SK-N-SH (cell line): Measurements from ENCODE around the gene PLEKHG3. TPM values are rescaled to one million over a fixed set of nuclear protein-coding genes. Genes with fewer than 3 reads are reported as not detected.

Experiments used
- CTCF ChIA-PET: fragments of 300-600, 350-600 bp; formaldehyde crosslinking; extraction: SDS; loops from one replicate; lab custom pipeline; 2021; lab: Yijun Ruan, JAX
- POLR2A ChIA-PET: fragments of 350-600 bp; sonication (Branson Sonifier 250); formaldehyde crosslinking; extraction: SDS; loops from one replicate; lab custom pipeline; 2020; ENCODE audit warnings: antibody characterized with exemption, inconsistent platforms; lab: Yijun Ruan, JAX
- DNase-seq: peaks from one replicate; pipeline ENCODE4 v3.0.0; 2012
- H2AFZ ChIP-seq: fragments of 200-600 bp; sonication (generic); 2 replicates; pipeline ENCODE4 v1.8.1; 2016; ENCODE audit warnings: antibody characterized with exemption, mild to moderate bottlenecking, low read depth
- H3F3A ChIP-seq: fragments of 200-600 bp; sonication (generic); replicated peaks from 2 replicates; pipeline ENCODE3; 2016; ENCODE audit warnings: antibody characterized with exemption, mild to moderate bottlenecking; ENCODE audit not compliant: insufficient read depth
- H3K27ac ChIP-seq, 2 experiments: fragments of 200-500 bp in 1 of 2; fragments of 200-600 bp in 1 of 2; sonication (Bioruptor generic) in 1 of 2; sonication (generic), shearing (Covaris generic) in 1 of 2; 2 replicates each; pipeline versions ENCODE4 v1.5.1 to v1.6.1; 2014 to 2016; ENCODE audit warnings: low read depth in 2 of 2, inconsistent platforms in 1 of 2, low read length in 1 of 2, mild to moderate bottlenecking in 1 of 2, mixed read lengths in 1 of 2
- H3K27me3 ChIP-seq: fragments of 200-600 bp; sonication (generic), shearing (Covaris generic); 2 replicates; pipeline ENCODE4 v1.6.1; 2016; ENCODE audit warnings: mixed run types; ENCODE audit not compliant: insufficient read depth
- H3K36me3 ChIP-seq, 2 experiments: fragments of 200-500 bp in 1 of 2; fragments of 200-600 bp in 1 of 2; sonication (Bioruptor generic) in 1 of 2; sonication (generic) in 1 of 2; replicated peaks in 1 of 2; 2 replicates each; pipeline versions ENCODE3 to v1.5.1; 2014 to 2016; ENCODE audit warnings: low read length in 1 of 2, mild to moderate bottlenecking in 1 of 2; ENCODE audit not compliant: insufficient read depth in 2 of 2, control insufficient read depth in 1 of 2
- H3K4me1 ChIP-seq, 2 experiments: fragments of 200-500 bp in 1 of 2; fragments of 200-600 bp in 1 of 2; sonication (Bioruptor generic) in 1 of 2; sonication (generic), shearing (Covaris generic) in 1 of 2; 2 replicates each; pipeline versions ENCODE4 v1.5.1 to v1.6.1; 2014 to 2016; ENCODE audit warnings: low read depth in 1 of 2, low read length in 1 of 2, mixed run types in 1 of 2; ENCODE audit not compliant: insufficient read depth in 2 of 2, control insufficient read depth in 1 of 2
- H3K4me2 ChIP-seq: fragments of 200-600 bp; sonication (generic), shearing (Covaris generic); 2 replicates; pipeline ENCODE4 v1.6.1; 2017; ENCODE audit warnings: mixed run types
- H3K4me3 ChIP-seq, 2 experiments: fragments of 200-500 bp in 1 of 2; fragments of 200-600 bp in 1 of 2; sonication (Bioruptor generic) in 1 of 2; sonication (generic), shearing (Covaris generic) in 1 of 2; 2 replicates each; pipeline versions ENCODE4 v1.5.1 to v1.8.1; 2014 to 2016; ENCODE audit warnings: low read depth in 2 of 2, inconsistent platforms in 1 of 2, low read length in 1 of 2, mild to moderate bottlenecking in 1 of 2, mixed read lengths in 1 of 2, moderate library complexity in 1 of 2
- H3K79me2 ChIP-seq: fragments of 200-600 bp; sonication (generic); 2 replicates; pipeline ENCODE4 v1.8.1; 2017; ENCODE audit warnings: mild to moderate bottlenecking; ENCODE audit not compliant: insufficient read depth
- H3K9ac ChIP-seq: fragments of 200-600 bp; sonication (generic); 2 replicates; pipeline ENCODE4 v1.6.1; 2017; ENCODE audit warnings: mixed run types
- H3K9me2 ChIP-seq: fragments of 200-600 bp; sonication (generic); 2 replicates; pipeline ENCODE4 v1.6.1; 2017; ENCODE audit warnings: mixed run types
- H3K9me3 ChIP-seq: fragments of 200-600 bp; sonication (generic); 2 replicates; pipeline ENCODE4 v1.6.1; 2017; ENCODE audit warnings: mixed run types, mild to moderate bottlenecking, moderate library complexity
- H4K20me1 ChIP-seq: fragments of 200-600 bp; sonication (generic); 2 replicates; pipeline ENCODE4 v1.6.1; 2017; ENCODE audit warnings: mild to moderate bottlenecking, mixed run types; ENCODE audit not compliant: insufficient read depth
- CHD2 ChIP-seq: fragments of 150-350 bp; IDR thresholded peaks from 2 replicates; pipeline ENCODE4 v1.6.1; 2018; ENCODE audit warnings: low read length; ENCODE audit not compliant: partially characterized antibody
- EP300 ChIP-seq, 2 experiments: IDR thresholded peaks; 2 replicates each; pipeline versions ENCODE4 v1.4.0 to v1.6.1; 2012; ENCODE audit warnings: borderline replicate concordance in 1 of 2, low read depth in 1 of 2, low read length in 1 of 2
- EZH2phosphoT487 ChIP-seq: fragments of 200-600 bp; sonication (generic); IDR thresholded peaks from 2 replicates; pipeline ENCODE4 v1.6.1; 2017; ENCODE audit warnings: low read depth, mixed run types, mild to moderate bottlenecking, antibody characterized with exemption, moderate library complexity, borderline replicate concordance
- FOXJ3 ChIP-seq: sonication (generic); formaldehyde crosslinking; IDR thresholded peaks from 2 replicates; pipeline ENCODE4 v1.5.1; 2020; ENCODE audit warnings: mild to moderate bottlenecking, missing genetic modification reagents
- MEF2A ChIP-seq: IDR thresholded peaks from 2 replicates; pipeline ENCODE4 v1.4.0; 2012; ENCODE audit warnings: low read depth, borderline replicate concordance
- MXI1 ChIP-seq: IDR thresholded peaks from 2 replicates; pipeline ENCODE4 v1.6.1; 2012; ENCODE audit warnings: mild to moderate bottlenecking, low read depth, low read length, improper control_type of control experiment
- NFIC ChIP-seq: IDR thresholded peaks from 2 replicates; pipeline ENCODE4 v1.4.0; 2012; ENCODE audit warnings: borderline replicate concordance
- NRF1 ChIP-seq: IDR thresholded peaks from 2 replicates; pipeline ENCODE4 v1.6.1; 2012; ENCODE audit warnings: low read depth, mild to moderate bottlenecking, low read length
- PBX3 ChIP-seq: IDR thresholded peaks from 2 replicates; pipeline ENCODE4; 2012
- RCOR1 ChIP-seq: fragments of 150-350 bp; IDR thresholded peaks from 2 replicates; pipeline ENCODE4 v1.6.1; 2017; ENCODE audit warnings: antibody characterized with exemption, low read length
- TAF1 ChIP-seq: IDR thresholded peaks from 2 replicates; pipeline ENCODE4 v1.6.1; 2012; ENCODE audit warnings: low read depth, mild to moderate bottlenecking, low read length, moderate library complexity, borderline replicate concordance
- TCF12 ChIP-seq: IDR thresholded peaks from 2 replicates; pipeline ENCODE4 v1.4.0; 2012
- YY1 ChIP-seq: IDR thresholded peaks from 2 replicates; pipeline ENCODE4 v1.4.0; 2012; ENCODE audit warnings: low read depth, mild to moderate bottlenecking
- WGBS: methylation state at CpG from one replicate; pipeline ENCODE4 v1.1.6; 2017; ENCODE audit warnings: low lambda C conversion rate; 5-methylcytosine and 5-hydroxymethylcytosine counted together
- polyA plus RNA-seq, 3 experiments: library from polyadenylated mRNA; depleted of rRNA; stranded (reverse); fragments of >200 nt; gene quantifications; 2 replicates each; pipeline ENCODE4 v1.2.3, GENCODE V29; 2012
- TF ChIP-seq, protein P1 (sequence below): fragments of 200-600 bp; sonication (generic); IDR thresholded peaks from 2 replicates; pipeline ENCODE4 v1.6.1; 2017; ENCODE audit warnings: antibody characterized with exemption, mild to moderate bottlenecking, moderate library complexity
- TF ChIP-seq, protein P2 (sequence below): IDR thresholded peaks from 2 replicates; pipeline ENCODE4 v1.4.0; 2012; ENCODE audit warnings: low read depth, borderline replicate concordance
- TF ChIP-seq, protein P3 (sequence below): fragments of 150-350 bp; IDR thresholded peaks from 2 replicates; pipeline ENCODE4 v1.6.1; 2017; ENCODE audit warnings: antibody characterized with exemption, low read length, low read depth, borderline replicate concordance

The PLEKHG3 gene
- polyA plus RNA-seq, 1 of the 3 experiments (the other 2 are of a cell fraction): 5.1 TPM

DNA sequence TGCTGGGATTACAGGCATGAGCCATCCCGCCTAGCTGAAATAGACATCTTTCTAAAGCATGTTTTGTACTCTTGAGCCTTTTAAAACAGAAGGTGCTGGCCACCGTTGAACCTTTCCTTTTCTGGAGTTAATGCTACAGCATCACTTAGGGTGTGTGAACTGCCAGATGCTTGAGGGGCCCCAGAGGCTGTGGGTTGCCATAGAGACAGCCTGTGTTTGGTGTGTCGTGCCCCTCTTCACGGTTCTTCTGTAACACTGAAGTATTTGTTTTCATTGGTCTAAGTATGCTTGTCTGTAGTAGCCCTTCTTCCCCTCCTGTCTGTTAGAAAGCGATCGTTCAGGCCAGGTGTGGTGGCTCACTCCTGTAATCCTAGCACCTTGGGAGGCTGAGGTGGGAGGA lies 30.8 kb downstream of the PLEKHG3 start:
- WGBS: 89% methylated on average over 6 of the region's 6 CpGs
- POLR2A ChIA-PET: no interaction called here
- CTCF ChIA-PET: interaction anchor here (1.2 to 1.9 kb wide), 2 partner anchors 11 to 179 kb away, joined by 3 to 4 read pairs; no protein-coding TSS in a partner anchor

More for the DNA sequence above, 30.8 kb downstream of the PLEKHG3 start:
- H4K20me1 ChIP-seq: no peaks in the 10 kb centered on the region
- H3K4me2 ChIP-seq: no peak overlapping the region
- H3K9me2 ChIP-seq: no peaks in the 10 kb centered on the region
- H3F3A ChIP-seq: no peaks in the 10 kb centered on the region
- no peaks in the 10 kb centered on the region for H3K27me3 ChIP-seq
- no peak overlapping the region for H3K9ac ChIP-seq
- no peaks in the 10 kb centered on the region for H3K79me2 ChIP-seq
- H3K4me1 ChIP-seq: no peaks in the 10 kb centered on the region
- DNase-seq: no peak
- no peak overlapping the region for H2AFZ ChIP-seq
- H3K9me3 ChIP-seq: no peaks in the 10 kb centered on the region
- TF ChIP-seq, protein P1, sequence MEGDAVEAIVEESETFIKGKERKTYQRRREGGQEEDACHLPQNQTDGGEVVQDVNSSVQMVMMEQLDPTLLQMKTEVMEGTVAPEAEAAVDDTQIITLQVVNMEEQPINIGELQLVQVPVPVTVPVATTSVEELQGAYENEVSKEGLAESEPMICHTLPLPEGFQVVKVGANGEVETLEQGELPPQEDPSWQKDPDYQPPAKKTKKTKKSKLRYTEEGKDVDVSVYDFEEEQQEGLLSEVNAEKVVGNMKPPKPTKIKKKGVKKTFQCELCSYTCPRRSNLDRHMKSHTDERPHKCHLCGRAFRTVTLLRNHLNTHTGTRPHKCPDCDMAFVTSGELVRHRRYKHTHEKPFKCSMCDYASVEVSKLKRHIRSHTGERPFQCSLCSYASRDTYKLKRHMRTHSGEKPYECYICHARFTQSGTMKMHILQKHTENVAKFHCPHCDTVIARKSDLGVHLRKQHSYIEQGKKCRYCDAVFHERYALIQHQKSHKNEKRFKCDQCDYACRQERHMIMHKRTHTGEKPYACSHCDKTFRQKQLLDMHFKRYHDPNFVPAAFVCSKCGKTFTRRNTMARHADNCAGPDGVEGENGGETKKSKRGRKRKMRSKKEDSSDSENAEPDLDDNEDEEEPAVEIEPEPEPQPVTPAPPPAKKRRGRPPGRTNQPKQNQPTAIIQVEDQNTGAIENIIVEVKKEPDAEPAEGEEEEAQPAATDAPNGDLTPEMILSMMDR: no peak
- TF ChIP-seq TAF1 (no peak), EP300 (IDR thresholded peaks at IDR 0.05; ENCODE audit: borderline replicate concordance in 1 of 2, low read depth in 1 of 2, low read length in 1 of 2) (no peak), RCOR1 (no peak), FOXJ3 (CRISPR knock-in tag) (no peak), NRF1 (no peak), MEF2A (no peak), YY1 (no peak), PBX3 (no peak), NFIC (no peak), CHD2 (no peak), MXI1 (no peak), TCF12 (no peak), EZH2phosphoT487 (no peak)
- TF ChIP-seq, protein P2, sequence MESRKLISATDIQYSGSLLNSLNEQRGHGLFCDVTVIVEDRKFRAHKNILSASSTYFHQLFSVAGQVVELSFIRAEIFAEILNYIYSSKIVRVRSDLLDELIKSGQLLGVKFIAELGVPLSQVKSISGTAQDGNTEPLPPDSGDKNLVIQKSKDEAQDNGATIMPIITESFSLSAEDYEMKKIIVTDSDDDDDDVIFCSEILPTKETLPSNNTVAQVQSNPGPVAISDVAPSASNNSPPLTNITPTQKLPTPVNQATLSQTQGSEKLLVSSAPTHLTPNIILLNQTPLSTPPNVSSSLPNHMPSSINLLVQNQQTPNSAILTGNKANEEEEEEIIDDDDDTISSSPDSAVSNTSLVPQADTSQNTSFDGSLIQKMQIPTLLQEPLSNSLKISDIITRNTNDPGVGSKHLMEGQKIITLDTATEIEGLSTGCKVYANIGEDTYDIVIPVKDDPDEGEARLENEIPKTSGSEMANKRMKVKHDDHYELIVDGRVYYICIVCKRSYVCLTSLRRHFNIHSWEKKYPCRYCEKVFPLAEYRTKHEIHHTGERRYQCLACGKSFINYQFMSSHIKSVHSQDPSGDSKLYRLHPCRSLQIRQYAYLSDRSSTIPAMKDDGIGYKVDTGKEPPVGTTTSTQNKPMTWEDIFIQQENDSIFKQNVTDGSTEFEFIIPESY: no peak
- TF ChIP-seq, protein P3, sequence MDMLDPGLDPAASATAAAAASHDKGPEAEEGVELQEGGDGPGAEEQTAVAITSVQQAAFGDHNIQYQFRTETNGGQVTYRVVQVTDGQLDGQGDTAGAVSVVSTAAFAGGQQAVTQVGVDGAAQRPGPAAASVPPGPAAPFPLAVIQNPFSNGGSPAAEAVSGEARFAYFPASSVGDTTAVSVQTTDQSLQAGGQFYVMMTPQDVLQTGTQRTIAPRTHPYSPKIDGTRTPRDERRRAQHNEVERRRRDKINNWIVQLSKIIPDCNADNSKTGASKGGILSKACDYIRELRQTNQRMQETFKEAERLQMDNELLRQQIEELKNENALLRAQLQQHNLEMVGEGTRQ: no peak
- no peak overlapping the region for H3K4me3 ChIP-seq
- no peak overlapping the region for H3K27ac ChIP-seq
- H3K36me3 ChIP-seq: peaks cover 0 to 28% of the 10 kb centered on the region in 2 experiments
